Stimulated activated CD4-positive, alpha-beta T cell treated with anti-CD3 and anti-CD28 coated beads, Interleukin-1b, Interleukin-23, amount 100 ng/mL, for 48 hours (primary cell): ENCODE measurements around the gene GINS2.

Experiments
- DNase-seq: peaks from one replicate; pipeline ENCODE4 v3.0.0-alpha.2; 2020

The GINS2 gene

GRCh38 chr16:85688586-85689284, at the start of gene GINS2:
GINS2 (minus strand) TSS chr16:85688954; CDS start chr16:85688898, 56 bp downstream.
- peak; percentile 94 for DNase-seq

- DNase-seq, result no peak
Measured at GRCh38 chr16:85736921-85737320, 48.2 kb upstream of the GINS2 start.

GRCh38 chr16:85735946-85736345, 47.2 kb upstream of the GINS2 start:
- DNase-seq, result no peak

GRCh38 chr16:85735225-85735635, 46.5 kb upstream of the GINS2 start:
- peak; percentile 19 for DNase-seq

GRCh38 chr16:85734311-85735017, 45.7 kb upstream of the GINS2 start:
- no peak for DNase-seq

GRCh38 chr16:85733839-85734170, 45.1 kb upstream of the GINS2 start:
- no peak for DNase-seq

- no peak for DNase-seq
Measured at GRCh38 chr16:85733155-85733838, 44.5 kb upstream of the GINS2 start.

GRCh38 chr16:85731179-85731578, 42.4 kb upstream of the GINS2 start:
- DNase-seq, result no peak

GRCh38 chr16:85730186-85730465, 41.4 kb upstream of the GINS2 start:
- DNase-seq, result no peak

GRCh38 chr16:85729452-85730185, 40.9 kb upstream of the GINS2 start:
- DNase-seq, result no peak

- no peak for DNase-seq
Measured at GRCh38 chr16:85728879-85729278, 40.1 kb upstream of the GINS2 start.

- DNase-seq, result no peak
Measured at GRCh38 chr16:85724936-85725335, 36.2 kb upstream of the GINS2 start.

GRCh38 chr16:85724126-85724879, 35.5 kb upstream of the GINS2 start:
- no peak for DNase-seq

- no peak for DNase-seq
Measured at GRCh38 chr16:85722128-85722893, 33.6 kb upstream of the GINS2 start.

GRCh38 chr16:85720302-85720637, 31.5 kb upstream of the GINS2 start:
- DNase-seq, result no peak

- no peak for DNase-seq
Measured at GRCh38 chr16:85719605-85720301, 31.0 kb upstream of the GINS2 start.

GRCh38 chr16:85718682-85719081, 29.9 kb upstream of the GINS2 start:
- DNase-seq, result no peak

GRCh38 chr16:85718153-85718477, 29.4 kb upstream of the GINS2 start:
- DNase-seq, result no peak

- DNase-seq, result peak; percentile 58
Measured at GRCh38 chr16:85717393-85718152, 28.8 kb upstream of the GINS2 start.

- no peak for DNase-seq
Measured at GRCh38 chr16:85716680-85717038, 27.9 kb upstream of the GINS2 start.
